ENCODE measurements around the gene SCMH1. TPM values are rescaled to one million over a fixed set of nuclear protein-coding genes. Genes with fewer than 3 reads are reported as not detected.

SCMH1 gene
- total and polyA plus RNA-seq, 2 experiments from 2014 or later, result 48.1 to 52.3 TPM

GRCh38 chr1:41149570-41149969 is 92.5 kb downstream of the SCMH1 start:
- no peak for TF ChIP-seq CTCF (IDR thresholded peaks at IDR 0.05; ENCODE audit: poor library complexity)
- no peak for TF ChIP-seq EZH2phosphoT487 (IDR thresholded peaks at IDR 0.05; ENCODE audit: low read depth, severe bottlenecking, unreplicated experiment)
- no peak for TF ChIP-seq EZH2 (IDR thresholded peaks at IDR 0.05; ENCODE audit: borderline replicate concordance)
- Histone ChIP-seq H3K79me2 (no peaks in the 10 kb centered on the region), H3K9me2 (replicated peaks; ENCODE audit: insufficient read depth) (no peaks in the 10 kb centered on the region), H3K36me3 (replicated peaks; ENCODE audit: insufficient read depth, low read depth) (no peaks in the 10 kb centered on the region), H3K27ac (no peak overlapping the region), H3K4me3 (no peak overlapping the region), H4K20me1 (ENCODE audit: insufficient read depth, poor library complexity, severe bottlenecking) (no peaks in the 10 kb centered on the region), H3K27me3 (no peaks in the 10 kb centered on the region), H3K4me1 (ENCODE audit: insufficient read depth) (peaks cover 21% of the 10 kb centered on the region), H3K9me3 (ENCODE audit: low read depth) (no peaks in the 10 kb centered on the region), H2AFZ (no peak overlapping the region), H3K4me2 (no peak overlapping the region)
- no peak for DNase-seq (ENCODE audit: low spot score)
- WGBS (ENCODE audit: low lambda C conversion rate, missing lambda C conversion rate), result 94% methylated on average over 2 of the region's 2 CpGs

- H3K9me3 ChIP-seq (ENCODE audit: low read depth), result peaks cover 26% of the 10 kb centered on the region
- H3K9me2 ChIP-seq (replicated peaks; ENCODE audit: insufficient read depth), result no peaks in the 10 kb centered on the region
- no peaks in the 10 kb centered on the region for H3K27me3 ChIP-seq
- TF ChIP-seq EZH2 (IDR thresholded peaks at IDR 0.05; ENCODE audit: borderline replicate concordance) (no peak), EZH2phosphoT487 (IDR thresholded peaks at IDR 0.05; ENCODE audit: low read depth, severe bottlenecking, unreplicated experiment) (no peak), CTCF (IDR thresholded peaks at IDR 0.05; ENCODE audit: poor library complexity) (no peak)
- no peak overlapping the region for H2AFZ ChIP-seq
- no peak overlapping the region for H3K4me2 ChIP-seq
- no peaks in the 10 kb centered on the region for H3K79me2 ChIP-seq
- no peak overlapping the region for H3K27ac ChIP-seq
- H4K20me1 ChIP-seq (ENCODE audit: insufficient read depth, poor library complexity, severe bottlenecking), result no peaks in the 10 kb centered on the region
- H3K36me3 ChIP-seq (replicated peaks; ENCODE audit: insufficient read depth, low read depth), result no peaks in the 10 kb centered on the region
- no peak overlapping the region for H3K4me3 ChIP-seq
- H3K4me1 ChIP-seq (ENCODE audit: insufficient read depth), result no peaks in the 10 kb centered on the region
- DNase-seq (ENCODE audit: low spot score), result no peak
- WGBS (ENCODE audit: low lambda C conversion rate, missing lambda C conversion rate), result 100% methylated on average over 1 of the region's 1 CpG
Observed at GRCh38 chr1:41144285-41144684, 97.8 kb downstream of the SCMH1 start.

DNA sequence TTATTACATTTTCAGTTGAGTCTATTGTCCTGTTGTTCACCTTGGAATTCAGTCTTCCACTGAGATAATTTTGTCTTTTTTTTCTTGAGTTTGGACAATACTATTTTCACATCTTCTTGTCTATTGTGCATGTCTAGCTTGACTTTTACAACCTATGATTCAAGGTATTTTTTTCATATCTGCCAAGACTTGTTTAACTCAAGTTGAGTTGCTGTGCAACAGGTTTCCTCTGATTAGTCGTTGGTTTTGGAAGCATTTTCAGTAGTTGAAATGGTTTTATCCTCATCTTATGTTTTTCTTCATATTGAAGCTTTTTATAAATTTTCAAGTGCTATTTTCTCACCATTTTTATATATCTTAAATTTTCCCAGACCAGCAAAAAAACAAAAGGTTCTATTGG is 103.6 kb downstream of the SCMH1 start:
- no peaks in the 10 kb centered on the region for H3K27me3 ChIP-seq
- H3K27ac ChIP-seq, result no peak overlapping the region
- H3K36me3 ChIP-seq (replicated peaks; ENCODE audit: insufficient read depth, low read depth), result no peaks in the 10 kb centered on the region
- no peaks in the 10 kb centered on the region for H3K79me2 ChIP-seq
- H3K9me3 ChIP-seq (ENCODE audit: low read depth), result peaks cover 27% of the 10 kb centered on the region
- TF ChIP-seq EZH2 (IDR thresholded peaks at IDR 0.05; ENCODE audit: borderline replicate concordance) (no peak), EZH2phosphoT487 (IDR thresholded peaks at IDR 0.05; ENCODE audit: low read depth, severe bottlenecking, unreplicated experiment) (no peak), CTCF (IDR thresholded peaks at IDR 0.05; ENCODE audit: poor library complexity) (no peak)
- H3K9me2 ChIP-seq (replicated peaks; ENCODE audit: insufficient read depth), result no peaks in the 10 kb centered on the region
- H3K4me3 ChIP-seq, result no peak overlapping the region
- no peak for DNase-seq (ENCODE audit: low spot score)
- no peak overlapping the region for H2AFZ ChIP-seq
- H3K4me2 ChIP-seq, result no peak overlapping the region
- 97% methylated on average over 1 of the region's 1 CpG for whole genome bisulfite sequencing (ENCODE audit: low lambda C conversion rate, missing lambda C conversion rate)
- H3K4me1 ChIP-seq (ENCODE audit: insufficient read depth), result no peaks in the 10 kb centered on the region
- no peaks in the 10 kb centered on the region for H4K20me1 ChIP-seq (ENCODE audit: insufficient read depth, poor library complexity, severe bottlenecking)

Measured in hepatocyte (in vitro differentiated cells).